GM12878 (cell line): ENCODE measurements around the gene MYOM1. TPM values are rescaled to one million over a fixed set of nuclear protein-coding genes. Genes with fewer than 3 reads are reported as not detected.

Source experiments
- CEBPB ChIP-seq, 2 experiments: fragments of 150-350 bp in 1 of 2; IDR thresholded peaks; 2 replicates each; pipeline ENCODE4 v1.6.1; 2012 to 2014; ENCODE audit warnings: low read depth in 2 of 2, low read length in 2 of 2, borderline replicate concordance in 1 of 2, inconsistent platforms in 1 of 2
- CTCF ChIP-seq, 3 experiments: IDR thresholded peaks in 2 of 3; conservative IDR thresholded peaks in 1 of 3; 2 replicates each; pipeline ENCODE4 v1.5.1; 2011; ENCODE audit warnings: low read depth in 3 of 3, low read length in 3 of 3, mild to moderate bottlenecking in 3 of 3, control low read depth in 2 of 3, moderate library complexity in 2 of 3, inconsistent platforms in 1 of 3, mixed read lengths in 1 of 3; ENCODE audit not compliant: control insufficient read depth in 2 of 3, insufficient read depth in 1 of 3; ENCODE audit errors: extremely low read depth in 1 of 3
- DPF2 ChIP-seq: fragments of 450-650 bp; IDR thresholded peaks from 2 replicates; pipeline ENCODE4 v1.6.1; 2017; ENCODE audit warnings: mild to moderate bottlenecking
- HDGF ChIP-seq: fragments of 450-650 bp; IDR thresholded peaks from 2 replicates; pipeline ENCODE4 v1.6.1; 2016; ENCODE audit warnings: antibody characterized with exemption
- IRF5 ChIP-seq: fragments of 450-650 bp; IDR thresholded peaks from 2 replicates; pipeline ENCODE4 v1.6.1; 2017; ENCODE audit warnings: borderline replicate concordance
- MEF2B ChIP-seq: fragments of 450-650 bp; IDR thresholded peaks from 2 replicates; pipeline ENCODE4 v1.6.1; 2018; ENCODE audit warnings: mild to moderate bottlenecking, moderate library complexity; ENCODE audit not compliant: partially characterized antibody, poor library complexity, severe bottlenecking
- POLR2AphosphoS2 ChIP-seq: IDR thresholded peaks from 2 replicates; pipeline ENCODE4 v1.6.1; 2011; ENCODE audit warnings: low read depth, mild to moderate bottlenecking, low read length, improper control_type of control experiment, moderate library complexity
- SKIL ChIP-seq: fragments of 450-650 bp; IDR thresholded peaks from 2 replicates; pipeline ENCODE4 v1.6.1; 2017; ENCODE audit warnings: mild to moderate bottlenecking, low read depth, inconsistent platforms; ENCODE audit not compliant: poor library complexity, severe bottlenecking
- SP1 ChIP-seq: IDR thresholded peaks from one replicate; pipeline ENCODE4 v1.6.1; 2011; ENCODE audit warnings: low read depth, low read length
- SUZ12 ChIP-seq: fragments of 200-600 bp; sonication (generic); IDR thresholded peaks from one replicate; pipeline ENCODE4 v1.6.1; 2018; ENCODE audit warnings: antibody characterized with exemption, mild to moderate bottlenecking; ENCODE audit not compliant: unreplicated experiment
- ZNF24 ChIP-seq: fragments of 450-650 bp; IDR thresholded peaks from 2 replicates; pipeline ENCODE4 v1.6.1; 2017; ENCODE audit warnings: antibody characterized with exemption, mild to moderate bottlenecking
- polyA plus RNA-seq, 11 experiments: library from polyadenylated mRNA; depleted of rRNA in 4 of 11; unstranded in 6 of 11; stranded (reverse) in 5 of 11; fragments of >200 nt; fragmentation: Nextera tagmentation in 4 of 11; fragmentation: Illumina TruSeq in 1 of 11; extraction: Ambion mirVana in 4 of 11; extraction: Trizol in 1 of 11; gene quantifications; 1 replicate in 1 of 11; 2 replicates in 10 of 11; pipeline versions ENCODE4 v1.2.1 to v1.2.3, GENCODE V29; 2011 to 2016; ENCODE audit warnings: inconsistent platforms in 2 of 11, missing spikeins in 2 of 11, low read depth in 1 of 11
- total RNA-seq, 4 experiments: library from RNA; depleted of rRNA in 3 of 4; stranded (reverse); fragments of >200 nt in 3 of 4; fragmentation: Illumina TruSeq in 1 of 4; extraction: Trizol in 1 of 4; gene quantifications; 2 replicates each; pipeline versions ENCODE4 v1.2.1 to v1.2.3, GENCODE V29; 2013 to 2021
- TF ChIP-seq, protein P1 (sequence below): IDR thresholded peaks from 2 replicates; pipeline ENCODE4 v1.6.1; 2012; ENCODE audit warnings: low read depth, low read length, improper control_type of control experiment
- TF ChIP-seq, protein P2 (sequence below): fragments of 450-650 bp; formaldehyde crosslinking; IDR thresholded peaks from 2 replicates; pipeline ENCODE4 v1.5.0; 2022; ENCODE audit warnings: mild to moderate bottlenecking, missing genetic modification characterization

Gene MYOM1
- total and polyA plus RNA-seq, 10 of the 15 experiments (the other 5 are each of a cell fraction or from before 2014, with no cell fraction given) = 0.06 to 1.0 (median 0.57) TPM

- TF ChIP-seq IRF5 (no peak), SP1 (no peak), SUZ12 (no peak), SKIL (peak; percentile 91), CEBPB (IDR thresholded peaks at IDR 0.05; ENCODE audit: borderline replicate concordance in 1 of 2, low read depth in 2 of 2, low read length in 2 of 2) (no peak), CTCF (IDR thresholded peaks at IDR 0.05 in 2 of 3, conservative IDR thresholded peaks at IDR 0.05 in 1 of 3; ENCODE audit: control insufficient read depth in 2 of 3, extremely low read depth in 1 of 3, insufficient read depth in 1 of 3, low read depth in 3 of 3, low read length in 3 of 3) (no peak), MEF2B (peak; percentile 88), POLR2AphosphoS2 (no peak), HDGF (no peak), ZNF24 (no peak), DPF2 (no peak)
- TF ChIP-seq, protein P1, sequence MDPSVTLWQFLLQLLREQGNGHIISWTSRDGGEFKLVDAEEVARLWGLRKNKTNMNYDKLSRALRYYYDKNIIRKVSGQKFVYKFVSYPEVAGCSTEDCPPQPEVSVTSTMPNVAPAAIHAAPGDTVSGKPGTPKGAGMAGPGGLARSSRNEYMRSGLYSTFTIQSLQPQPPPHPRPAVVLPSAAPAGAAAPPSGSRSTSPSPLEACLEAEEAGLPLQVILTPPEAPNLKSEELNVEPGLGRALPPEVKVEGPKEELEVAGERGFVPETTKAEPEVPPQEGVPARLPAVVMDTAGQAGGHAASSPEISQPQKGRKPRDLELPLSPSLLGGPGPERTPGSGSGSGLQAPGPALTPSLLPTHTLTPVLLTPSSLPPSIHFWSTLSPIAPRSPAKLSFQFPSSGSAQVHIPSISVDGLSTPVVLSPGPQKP = no peak
- TF ChIP-seq, protein P2, sequence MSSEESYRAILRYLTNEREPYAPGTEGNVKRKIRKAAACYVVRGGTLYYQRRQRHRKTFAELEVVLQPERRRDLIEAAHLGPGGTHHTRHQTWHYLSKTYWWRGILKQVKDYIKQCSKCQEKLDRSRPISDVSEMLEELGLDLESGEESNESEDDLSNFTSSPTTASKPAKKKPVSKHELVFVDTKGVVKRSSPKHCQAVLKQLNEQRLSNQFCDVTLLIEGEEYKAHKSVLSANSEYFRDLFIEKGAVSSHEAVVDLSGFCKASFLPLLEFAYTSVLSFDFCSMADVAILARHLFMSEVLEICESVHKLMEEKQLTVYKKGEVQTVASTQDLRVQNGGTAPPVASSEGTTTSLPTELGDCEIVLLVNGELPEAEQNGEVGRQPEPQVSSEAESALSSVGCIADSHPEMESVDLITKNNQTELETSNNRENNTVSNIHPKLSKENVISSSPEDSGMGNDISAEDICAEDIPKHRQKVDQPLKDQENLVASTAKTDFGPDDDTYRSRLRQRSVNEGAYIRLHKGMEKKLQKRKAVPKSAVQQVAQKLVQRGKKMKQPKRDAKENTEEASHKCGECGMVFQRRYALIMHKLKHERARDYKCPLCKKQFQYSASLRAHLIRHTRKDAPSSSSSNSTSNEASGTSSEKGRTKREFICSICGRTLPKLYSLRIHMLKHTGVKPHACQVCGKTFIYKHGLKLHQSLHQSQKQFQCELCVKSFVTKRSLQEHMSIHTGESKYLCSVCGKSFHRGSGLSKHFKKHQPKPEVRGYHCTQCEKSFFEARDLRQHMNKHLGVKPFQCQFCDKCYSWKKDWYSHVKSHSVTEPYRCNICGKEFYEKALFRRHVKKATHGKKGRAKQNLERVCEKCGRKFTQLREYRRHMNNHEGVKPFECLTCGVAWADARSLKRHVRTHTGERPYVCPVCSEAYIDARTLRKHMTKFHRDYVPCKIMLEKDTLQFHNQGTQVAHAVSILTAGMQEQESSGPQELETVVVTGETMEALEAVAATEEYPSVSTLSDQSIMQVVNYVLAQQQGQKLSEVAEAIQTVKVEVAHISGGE (CRISPR knock-in tag) = no peak
Measured at GRCh38 chr18:3256693-3257626, 37.2 kb upstream of the MYOM1 start (continued).
